OCI-LY7 (cell line): ENCODE results near the gene CHN2. TPM values are rescaled to one million over a fixed set of nuclear protein-coding genes. Genes with fewer than 3 reads are reported as not detected.

ENCODE experiments used
- BruUV-seq: library from RNA; stranded (reverse); fragments of 400-500 nt; replicated peaks from 2 replicates; lab custom pipeline; 2021; lab: Mats Ljungman, UMichigan
- CTCF ChIA-PET: fragments of 300-600 bp; sonication (Branson Sonifier 250); formaldehyde crosslinking; loops from one replicate; lab custom pipeline; 2022; ENCODE audit warnings: antibody characterized with exemption; ENCODE audit not compliant: unreplicated experiment; lab: Charles Lee
- POLR2A ChIA-PET: fragments of 300-600 bp; sonication (Branson Sonifier 250); formaldehyde crosslinking; loops from one replicate; lab custom pipeline; 2022; ENCODE audit warnings: antibody characterized with exemption; lab: Charles Lee
- DNase-seq: peaks from one replicate; pipeline ENCODE4 v3.0.0-alpha.2; 2015; ENCODE audit warnings: low spot score
- H2AFZ ChIP-seq: fragments of 200-600 bp; sonication (generic), shearing (Covaris generic); 2 replicates; pipeline ENCODE4 v1.6.1; 2014; ENCODE audit warnings: mild to moderate bottlenecking, antibody characterized with exemption, low read length, moderate library complexity
- H3K27ac ChIP-seq: fragments of 200-600 bp; sonication (generic); 2 replicates; pipeline ENCODE4 v1.5.1; 2014; ENCODE audit warnings: mixed run types, low read depth, mild to moderate bottlenecking, moderate library complexity, low read length, inconsistent platforms; ENCODE audit not compliant: poor library complexity, severe bottlenecking
- H3K36me3 ChIP-seq: fragments of 200-600 bp; sonication (generic); 2 replicates; pipeline ENCODE4 v1.6.1; 2014; ENCODE audit warnings: mild to moderate bottlenecking, antibody characterized with exemption, low read length, moderate library complexity, mixed read lengths; ENCODE audit not compliant: insufficient read depth
- H3K4me1 ChIP-seq: fragments of 200-600 bp; sonication (generic); 2 replicates; pipeline ENCODE4 v1.5.1; 2014; ENCODE audit warnings: mild to moderate bottlenecking, low read length; ENCODE audit not compliant: insufficient read depth, poor library complexity, severe bottlenecking
- H3K4me2 ChIP-seq: fragments of 200-600 bp; sonication (generic); 2 replicates; pipeline ENCODE4 v1.6.1; 2014; ENCODE audit warnings: mild to moderate bottlenecking, low read length
- H3K4me3 ChIP-seq: fragments of 200-600 bp; sonication (generic); 2 replicates; pipeline ENCODE4 v1.5.1; 2014; ENCODE audit warnings: mild to moderate bottlenecking, low read depth, low read length; ENCODE audit not compliant: poor library complexity, severe bottlenecking
- H3K79me2 ChIP-seq: fragments of 200-600 bp; sonication (generic); 2 replicates; pipeline ENCODE4 v1.6.1; 2016; ENCODE audit warnings: low read depth, mild to moderate bottlenecking, low read length, moderate library complexity, mixed read lengths; ENCODE audit not compliant: insufficient read depth
- H3K9me2 ChIP-seq: fragments of 200-600 bp; sonication (generic); 2 replicates; pipeline ENCODE4 v1.6.1; 2016; ENCODE audit warnings: mild to moderate bottlenecking, low read length, mixed read lengths; ENCODE audit not compliant: insufficient read depth
- H3K9me3 ChIP-seq: fragments of 200-600 bp; sonication (generic); 2 replicates; pipeline ENCODE4 v1.6.1; 2014; ENCODE audit warnings: mild to moderate bottlenecking, mixed run types, low read length, mixed read lengths
- H4K20me1 ChIP-seq: fragments of 200-600 bp; sonication (generic); 2 replicates; pipeline ENCODE4 v1.6.1; 2014; ENCODE audit warnings: mild to moderate bottlenecking, antibody characterized with exemption, low read length, moderate library complexity, mixed read lengths; ENCODE audit not compliant: insufficient read depth
- CTCF ChIP-seq: fragments of 200-600 bp; sonication (generic); conservative IDR thresholded peaks from 2 replicates; pipeline ENCODE4 v1.5.1; 2014; ENCODE audit warnings: mild to moderate bottlenecking, antibody characterized with exemption, low read length, moderate library complexity, mixed read lengths
- EZH2phosphoT487 ChIP-seq: fragments of 200-600 bp; sonication (generic); IDR thresholded peaks from 2 replicates; pipeline ENCODE4 v1.6.1; 2018; ENCODE audit warnings: low read depth, borderline replicate concordance, mild to moderate bottlenecking, mixed run types, antibody characterized with exemption, low read length, moderate library complexity, mixed read lengths
- intact Hi-C: fragments of 100-400 bp; cut with micrococcal nuclease; formaldehyde crosslinking; loops from one replicate; pipeline ENCODE4 v1.10.0; 2022; ENCODE audit not compliant: unreplicated experiment
- total RNA-seq, 2 experiments: library from RNA; depleted of rRNA in 1 of 2; stranded (reverse); fragments of >200 nt in 1 of 2; shearing (Covaris generic) in 1 of 2; gene quantifications; 2 replicates each; pipeline ENCODE4 v1.2.3, GENCODE V29; 2014 to 2022

The CHN2 gene
- total RNA-seq, 2 experiments from 2014 or later, result not detected

DNA sequence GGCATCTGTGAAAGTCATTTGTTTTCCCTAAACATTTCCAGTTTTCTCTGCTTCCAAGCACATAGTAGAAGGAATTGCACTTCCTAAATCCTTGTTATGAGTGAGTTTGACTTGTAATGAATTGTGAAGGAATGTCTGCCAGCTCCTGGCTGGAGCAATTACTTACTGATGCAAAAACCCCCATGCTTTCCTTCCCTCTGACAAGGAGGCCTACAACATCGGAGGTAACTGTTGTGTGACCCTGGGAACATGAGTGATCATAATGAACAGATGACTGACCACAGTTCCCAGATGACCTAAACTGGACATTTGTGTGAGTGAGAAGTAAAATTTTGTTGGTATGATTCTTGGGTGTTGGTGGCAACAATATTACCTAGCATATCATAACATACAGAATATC is 26.9 kb upstream of the CHN2 start:
- Histone ChIP-seq H4K20me1 (no peaks in the 10 kb centered on the region), H2AFZ (no peak overlapping the region), H3K4me3 (no peak overlapping the region), H3K4me2 (no peak overlapping the region), H3K9me2 (no peaks in the 10 kb centered on the region), H3K4me1 (no peaks in the 10 kb centered on the region), H3K9me3 (no peaks in the 10 kb centered on the region), H3K36me3 (no peaks in the 10 kb centered on the region), H3K27ac (no peak overlapping the region), H3K79me2 (no peaks in the 10 kb centered on the region)
- ChIA-PET POLR2A (no interaction called here), CTCF (no interaction called here)
- DNase-seq, result no peak
- intact Hi-C loops, result no loop called here
- TF ChIP-seq CTCF, result no peak
- no peak for TF ChIP-seq EZH2phosphoT487
- no TSS peak for BruUV-seq

- DNase-seq, result no peak
- intact Hi-C loops, result no loop called here
- Histone ChIP-seq H3K4me2 (no peak overlapping the region), H3K4me3 (no peak overlapping the region), H3K36me3 (no peaks in the 10 kb centered on the region), H4K20me1 (no peaks in the 10 kb centered on the region), H3K9me3 (no peaks in the 10 kb centered on the region), H3K4me1 (no peaks in the 10 kb centered on the region), H2AFZ (no peak overlapping the region), H3K9me2 (no peaks in the 10 kb centered on the region), H3K79me2 (no peaks in the 10 kb centered on the region), H3K27ac (no peak overlapping the region)
- ChIA-PET CTCF (no interaction called here), POLR2A (no interaction called here)
- TF ChIP-seq EZH2phosphoT487, result no peak
- no peak for TF ChIP-seq CTCF
- BruUV-seq, result no TSS peak
Measured at GRCh38 chr7:29170781-29171180, 23.8 kb upstream of the CHN2 start.

- ChIA-PET CTCF (no interaction called here), POLR2A (interaction anchor here (0.6 to 0.7 kb wide), 3 partner anchors 30 to 139 kb away, joined by 3 read pairs; no protein-coding TSS in a partner anchor)
- Histone ChIP-seq H3K9me2 (no peaks in the 10 kb centered on the region), H4K20me1 (no peaks in the 10 kb centered on the region), H2AFZ (no peak overlapping the region), H3K9me3 (no peaks in the 10 kb centered on the region), H3K27ac (no peak overlapping the region), H3K4me2 (no peak overlapping the region), H3K4me1 (no peaks in the 10 kb centered on the region), H3K79me2 (no peaks in the 10 kb centered on the region), H3K4me3 (no peak overlapping the region), H3K36me3 (no peaks in the 10 kb centered on the region)
- intact Hi-C loops, result no loop called here
- no TSS peak for BruUV-seq
- TF ChIP-seq EZH2phosphoT487, result no peak
- TF ChIP-seq CTCF, result no peak
- no peak for DNase-seq
Measured at GRCh38 chr7:29173458-29173857, 21.1 kb upstream of the CHN2 start.
